GM18867 (cell line): ENCODE measurements around the gene HSD11B1.

ENCODE experiments used
- ATAC-seq: cut with Tn5 transposase; IDR thresholded peaks from one replicate; pipeline ENCODE4 v1.9.1; 2021; ENCODE audit warnings: mild to moderate bottlenecking, moderate library complexity; ENCODE audit not compliant: unreplicated experiment

The HSD11B1 gene

GRCh38 chr1:209723756-209724693 is 19.4 kb downstream of the HSD11B1 start:
- peak; percentile 45 for ATAC-seq

- ATAC-seq: no peak
These were observed 22.6 kb downstream of the HSD11B1 start for GRCh38 chr1:209727286-209727685.

- no peak for ATAC-seq
These were observed 23.1 kb downstream of the HSD11B1 start for GRCh38 chr1:209727785-209728184.

- ATAC-seq: no peak
These were observed 23.8 kb downstream of the HSD11B1 start for GRCh38 chr1:209728466-209728865.

- no peak for ATAC-seq
These were observed 24.8 kb downstream of the HSD11B1 start for GRCh38 chr1:209729436-209729835.

GRCh38 chr1:209732725-209733124 is 28.1 kb downstream of the HSD11B1 start:
- ATAC-seq: no peak

GRCh38 chr1:209733409-209734192 is 29.0 kb downstream of the HSD11B1 start:
- no peak for ATAC-seq

- no peak for ATAC-seq
These were observed 32.0 kb downstream of the HSD11B1 start for GRCh38 chr1:209736490-209737117.

- no peak for ATAC-seq
These were observed 32.5 kb downstream of the HSD11B1 start for GRCh38 chr1:209737118-209737505.

- no peak for ATAC-seq
These were observed 33.6 kb downstream of the HSD11B1 start for GRCh38 chr1:209738270-209738669.

GRCh38 chr1:209741193-209741592 is 36.5 kb downstream of the HSD11B1 start:
- ATAC-seq: no peak

GRCh38 chr1:209741889-209742288 is 37.2 kb downstream of the HSD11B1 start:
- ATAC-seq: no peak

- no peak for ATAC-seq
These were observed 37.9 kb downstream of the HSD11B1 start for GRCh38 chr1:209742409-209743144.

GRCh38 chr1:209743145-209743482 is 38.5 kb downstream of the HSD11B1 start:
- ATAC-seq: no peak

- no peak for ATAC-seq
These were observed 42.0 kb downstream of the HSD11B1 start for GRCh38 chr1:209746451-209747165.

GRCh38 chr1:209747580-209748262 is 43.1 kb downstream of the HSD11B1 start:
- ATAC-seq: peak; percentile 77

GRCh38 chr1:209748620-209749019 is 44.0 kb downstream of the HSD11B1 start:
- ATAC-seq: no peak

GRCh38 chr1:209749205-209749604 is 44.6 kb downstream of the HSD11B1 start:
- ATAC-seq: no peak

- no peak for ATAC-seq
These were observed 45.2 kb downstream of the HSD11B1 start for GRCh38 chr1:209749670-209750323.
